GM18508 (cell line): Measurements from ENCODE around the gene SLC6A4.

Source experiments
- ATAC-seq: cut with Tn5 transposase; IDR thresholded peaks from one replicate; pipeline ENCODE4 v1.9.1; 2021; ENCODE audit warnings: moderate number of reproducible peaks; ENCODE audit not compliant: insufficient read depth, unreplicated experiment

Gene SLC6A4

DNA sequence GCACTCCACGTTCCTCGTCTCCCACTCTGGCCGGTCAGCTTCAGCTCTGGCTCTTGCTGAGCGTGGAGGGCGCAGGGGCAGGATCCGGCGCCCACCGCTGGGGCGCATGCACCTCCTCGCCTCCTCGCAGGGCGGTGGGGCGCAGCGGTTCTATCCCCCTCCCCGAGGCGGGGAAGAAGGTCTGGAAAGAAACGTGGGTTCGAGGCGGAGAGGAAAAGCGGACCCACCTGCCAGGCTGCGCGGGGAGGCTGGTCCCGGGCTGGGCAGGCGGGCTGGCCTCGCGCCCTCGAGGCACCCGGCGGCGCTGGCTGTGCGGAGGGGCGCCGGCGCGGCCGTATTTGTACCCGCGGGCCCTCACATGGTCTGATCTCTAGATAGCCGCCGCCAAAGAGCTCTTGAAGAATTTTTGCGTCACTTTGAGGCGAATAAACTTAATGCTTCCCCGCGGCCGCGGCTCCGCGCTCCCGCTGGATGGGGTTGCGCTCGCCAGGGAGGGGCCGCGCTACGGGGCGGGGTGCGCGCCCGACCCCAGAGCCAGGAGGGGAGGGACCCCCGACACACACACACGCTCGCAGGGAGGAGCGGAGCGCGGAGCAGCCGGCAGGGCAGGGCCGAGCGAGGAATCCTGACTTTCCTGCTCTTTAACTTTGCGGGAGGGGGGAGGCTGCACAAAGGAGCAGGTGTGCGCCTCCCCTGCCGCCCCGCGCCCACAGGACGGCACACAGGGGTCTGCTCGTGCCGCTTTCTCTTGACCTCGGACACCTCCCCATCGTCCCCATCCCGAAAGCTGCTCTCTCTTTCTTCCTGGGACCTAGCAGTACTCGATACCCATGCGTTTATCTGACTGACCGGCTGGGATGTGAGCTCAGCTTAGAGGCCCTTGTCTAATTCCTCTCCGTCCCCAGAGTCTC, at the start of gene SLC6A4:
TSS of gene SLC6A4 (minus strand) at position 312 of the 911 bp plus-strand sequence. CDS start 13,739 bp downstream, outside the sequence.
- no peak for ATAC-seq

DNA sequence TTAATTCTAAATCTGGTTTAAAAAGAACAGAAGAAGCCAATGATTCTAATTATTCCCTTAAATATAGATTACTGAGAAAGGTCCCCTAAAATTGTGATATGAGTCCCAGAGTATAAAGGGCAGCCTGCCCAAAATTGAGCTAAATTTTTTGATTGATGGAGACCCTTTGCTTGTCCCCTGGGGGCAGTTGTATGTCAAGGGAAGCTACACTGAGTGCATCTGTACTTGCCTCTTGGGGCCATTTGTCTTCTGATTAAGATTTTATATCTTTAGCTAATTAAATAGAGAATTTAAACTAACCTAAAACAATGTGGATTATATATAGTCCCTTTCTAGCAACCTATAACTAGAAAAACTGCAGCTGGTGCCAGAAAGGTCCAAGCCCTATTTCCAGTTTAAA, 43.7 kb upstream of the SLC6A4 start:
- no peak for ATAC-seq

DNA sequence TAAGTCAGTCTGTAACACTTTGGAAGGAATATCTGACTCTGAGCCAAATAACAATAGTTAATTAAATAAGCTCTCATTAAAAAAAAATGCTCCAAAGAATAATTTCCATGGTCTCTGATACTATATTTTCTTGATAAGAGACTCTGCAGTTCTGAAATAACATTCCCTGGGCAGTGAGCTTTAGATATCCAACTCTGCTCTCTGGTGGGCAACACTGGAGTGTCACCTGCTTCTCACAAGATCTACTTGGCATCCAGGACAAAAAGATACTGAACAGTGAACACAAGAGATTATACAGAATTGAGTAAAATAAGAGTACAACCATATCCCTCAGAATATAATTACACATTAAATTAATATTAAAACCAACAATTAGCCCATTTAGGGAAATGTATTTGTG, 42.5 kb upstream of the SLC6A4 start:
- no peak for ATAC-seq

DNA sequence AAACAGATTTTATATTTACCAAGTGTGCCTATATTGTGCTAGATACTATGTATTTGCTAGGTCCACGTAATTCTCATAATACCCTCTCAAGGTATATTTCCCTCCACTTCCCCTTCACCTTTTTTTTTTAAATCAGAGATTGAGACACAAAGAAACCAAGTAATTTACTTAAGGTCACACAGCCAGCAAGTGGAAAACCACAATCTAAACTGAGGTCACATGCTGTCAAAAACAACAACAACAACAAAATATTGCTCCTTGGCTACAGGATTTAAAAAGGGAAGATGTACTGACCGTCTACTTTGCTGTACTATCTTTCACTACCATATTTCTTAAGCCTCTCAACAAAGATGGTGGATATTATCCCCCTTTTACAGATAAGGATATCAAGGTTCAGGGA, 40.4 kb upstream of the SLC6A4 start:
- ATAC-seq = no peak

DNA sequence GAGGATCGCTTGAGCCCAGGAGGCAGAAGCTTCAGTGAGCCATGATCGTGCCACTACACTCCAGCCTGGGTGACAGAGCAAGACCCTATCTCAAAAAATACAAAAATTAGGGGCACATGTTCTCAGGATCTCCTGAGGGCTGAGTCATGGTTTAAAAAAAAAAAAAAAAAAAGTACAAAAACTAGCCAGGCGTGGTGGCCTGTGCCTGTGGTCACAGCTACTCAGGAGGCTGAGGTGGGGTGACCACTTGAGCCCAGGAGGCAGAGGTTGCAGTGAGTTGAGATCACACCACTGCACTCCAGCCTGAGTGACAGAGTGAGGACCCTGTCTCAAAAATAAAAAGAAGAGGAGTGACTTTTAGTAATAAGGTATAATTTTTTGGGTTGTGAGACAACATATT, 39.4 kb upstream of the SLC6A4 start:
- ATAC-seq = no peak

DNA sequence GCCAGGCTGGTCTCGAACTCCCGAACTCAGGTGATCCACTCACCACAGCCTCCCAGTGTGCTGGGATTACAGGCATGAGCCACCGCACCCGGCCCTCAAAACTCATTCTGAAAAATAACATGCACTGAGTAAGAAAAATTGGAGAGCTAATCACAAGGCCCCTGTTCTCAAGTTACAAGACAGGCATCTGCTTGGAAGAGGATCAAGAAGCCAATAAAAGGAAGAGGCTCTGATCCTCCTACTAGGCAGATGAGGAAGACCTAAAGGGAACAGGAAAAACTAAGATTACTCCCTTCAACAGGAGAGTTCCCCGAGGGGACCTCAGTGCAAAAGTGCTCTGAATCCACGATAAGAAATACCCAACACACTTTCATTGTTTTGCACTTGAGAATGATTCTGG, 37.9 kb upstream of the SLC6A4 start:
- ATAC-seq = no peak

DNA sequence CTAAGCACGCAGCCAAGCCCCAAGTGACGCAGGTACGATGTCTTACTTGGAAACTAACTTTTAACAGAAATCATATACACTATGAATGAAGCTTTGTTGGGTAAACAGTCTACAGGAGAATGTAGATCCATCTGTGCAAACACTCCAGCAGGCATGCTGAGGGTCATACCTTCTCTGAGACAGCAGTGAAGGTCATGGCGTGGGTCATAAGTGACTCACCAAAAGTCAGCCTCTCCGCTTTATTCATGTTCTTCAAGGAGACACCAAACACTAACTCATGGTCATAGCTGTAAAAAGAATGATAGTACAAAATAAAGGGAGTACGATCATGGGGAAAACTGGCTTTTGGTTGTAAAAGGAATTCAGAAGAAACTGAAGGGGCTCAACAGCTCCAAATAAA, 35.6 kb upstream of the SLC6A4 start:
- no peak for ATAC-seq

DNA sequence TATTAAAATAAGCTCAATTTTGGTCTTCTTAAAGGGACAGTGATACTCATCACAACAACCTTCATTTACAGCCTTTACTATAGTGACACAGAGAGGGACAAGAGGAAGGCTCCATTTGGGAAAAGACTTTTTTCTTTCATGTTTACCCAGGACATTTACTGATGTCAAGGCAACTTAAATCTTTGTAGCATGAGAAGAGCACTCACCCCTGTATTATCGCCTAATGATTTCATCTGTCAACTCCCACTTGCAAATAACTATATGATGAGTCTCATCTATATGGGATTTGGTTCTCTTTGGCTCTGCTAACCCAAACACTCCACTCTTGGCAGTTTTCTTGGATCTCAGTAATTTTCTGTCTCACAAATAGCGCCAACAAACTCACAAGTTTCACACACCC, 32.1 kb upstream of the SLC6A4 start:
- ATAC-seq = no peak

DNA sequence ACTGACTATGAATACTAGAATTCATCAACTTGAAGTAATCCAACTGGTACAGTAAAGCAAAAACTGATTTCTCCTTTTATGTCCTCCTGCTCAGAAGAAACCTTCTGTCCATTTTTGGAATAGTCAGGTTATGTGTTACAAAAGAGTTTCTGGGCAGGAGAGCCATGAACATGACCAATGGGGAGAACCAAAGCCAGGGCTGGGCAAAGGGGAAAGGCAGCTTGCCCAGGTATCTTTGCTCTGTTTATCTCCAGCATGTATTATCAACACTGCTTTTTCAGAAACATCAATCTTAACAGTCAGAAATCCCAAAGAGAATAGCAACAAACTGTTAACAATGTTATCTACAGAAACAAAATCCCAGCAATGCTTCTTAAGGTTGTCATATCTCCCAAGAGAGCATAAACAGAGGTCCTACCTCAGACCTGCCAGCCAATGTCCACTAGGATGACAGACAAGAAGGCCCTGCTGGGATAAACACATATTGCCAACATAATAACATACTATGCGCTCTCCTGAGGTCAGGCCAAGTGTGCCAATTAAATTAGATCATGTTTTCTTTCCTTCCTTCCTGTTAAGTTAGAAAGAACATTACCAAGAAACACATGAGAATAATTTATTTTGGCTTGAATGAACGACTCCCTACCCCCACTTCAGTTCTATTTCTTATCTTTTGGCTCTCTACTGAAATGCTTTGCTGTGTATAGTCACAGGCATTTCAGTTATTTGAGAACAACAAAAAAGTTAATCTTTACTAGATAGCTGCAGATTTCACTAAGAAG, 28.2 kb upstream of the SLC6A4 start:
- ATAC-seq = no peak

DNA sequence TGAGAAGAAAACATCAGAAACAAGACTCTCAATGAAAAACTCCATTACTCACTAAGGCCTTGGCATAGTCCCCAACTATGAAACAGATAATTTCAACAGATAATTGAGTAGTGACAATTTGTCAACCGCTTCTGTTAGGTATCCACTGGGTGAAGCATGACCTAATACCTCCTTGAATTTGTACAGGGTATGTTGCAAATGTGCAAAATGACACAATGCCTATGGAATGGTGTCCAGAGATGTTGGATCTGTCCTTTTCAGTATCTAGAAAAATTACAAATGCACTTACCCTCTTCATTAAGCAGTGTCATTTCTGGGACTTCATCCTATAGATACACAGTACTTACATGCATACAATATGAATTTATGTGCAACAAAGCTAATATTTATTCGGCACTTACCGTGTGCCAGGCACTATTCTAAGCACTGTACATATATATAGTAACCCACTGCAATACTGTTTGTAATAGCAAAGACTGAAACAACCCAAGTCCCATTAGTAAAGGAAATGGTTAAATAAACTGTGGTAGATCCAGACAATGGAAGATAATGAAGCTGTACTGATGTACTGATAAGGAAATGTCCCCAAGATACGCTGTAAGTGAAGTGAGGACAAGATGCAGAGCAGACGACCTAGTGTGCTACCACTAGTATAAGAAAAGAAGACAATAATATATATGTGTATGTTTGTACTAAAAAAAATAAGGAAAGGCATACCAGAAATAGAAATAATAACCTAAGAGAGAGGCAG, 21.4 kb upstream of the SLC6A4 start:
- no peak for ATAC-seq

DNA sequence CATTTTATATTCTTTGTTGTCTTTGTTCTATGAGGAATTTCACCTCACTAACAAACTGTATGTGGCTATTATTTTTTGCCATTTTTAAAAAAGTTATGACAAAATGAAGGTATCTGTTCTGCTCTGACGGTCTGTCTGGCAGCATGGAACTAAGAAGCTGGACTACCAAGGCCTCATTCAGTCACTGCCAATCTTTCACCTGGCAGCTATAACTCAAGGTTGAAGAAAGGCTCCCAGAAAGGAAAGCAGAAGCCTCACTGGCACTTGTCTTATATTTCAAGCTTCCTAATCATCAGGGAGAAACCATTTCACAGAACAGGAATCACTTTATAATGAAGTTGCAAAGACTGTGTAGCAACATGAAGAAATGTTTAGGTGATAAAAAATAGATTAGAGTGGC, 18.7 kb upstream of the SLC6A4 start:
- no peak for ATAC-seq

DNA sequence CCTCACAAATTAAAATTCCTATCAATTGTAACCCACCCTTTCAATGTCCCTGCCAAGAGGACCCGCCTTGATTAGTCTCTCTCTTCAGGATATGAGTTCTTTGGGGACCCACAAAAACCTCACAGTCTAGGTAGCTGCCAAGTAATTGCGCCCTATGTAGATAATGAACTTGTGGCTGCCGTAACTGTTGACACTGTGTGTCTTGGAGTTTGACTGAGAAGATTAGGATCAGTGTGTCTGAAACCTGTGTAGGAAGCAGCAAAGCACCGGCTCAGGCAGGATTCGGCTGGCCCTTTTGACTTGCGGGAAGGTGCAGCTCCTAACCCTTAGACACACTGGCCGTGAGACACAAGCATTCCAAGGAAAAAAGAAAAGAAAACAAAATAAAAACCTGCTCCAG, 17.8 kb upstream of the SLC6A4 start:
- no peak for ATAC-seq

DNA sequence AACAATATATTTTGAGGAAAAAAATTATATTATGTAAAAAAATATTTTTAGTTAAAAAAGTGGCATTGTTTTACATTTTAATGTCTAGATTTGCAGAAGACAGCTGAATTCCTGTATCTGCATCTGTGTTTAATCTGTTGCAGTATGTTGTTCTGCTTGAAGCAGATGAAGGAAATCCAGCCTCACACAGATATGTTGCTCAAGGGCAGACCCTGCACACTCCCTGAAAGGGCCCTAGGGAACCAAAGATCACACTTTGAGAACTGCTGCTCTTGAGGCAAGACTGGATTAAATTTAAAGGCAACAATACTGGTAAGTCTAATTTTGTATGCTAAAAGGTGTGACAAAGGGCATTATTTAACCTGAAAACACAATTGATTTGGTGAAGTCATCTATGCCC, 16.4 kb upstream of the SLC6A4 start:
- no peak for ATAC-seq

DNA sequence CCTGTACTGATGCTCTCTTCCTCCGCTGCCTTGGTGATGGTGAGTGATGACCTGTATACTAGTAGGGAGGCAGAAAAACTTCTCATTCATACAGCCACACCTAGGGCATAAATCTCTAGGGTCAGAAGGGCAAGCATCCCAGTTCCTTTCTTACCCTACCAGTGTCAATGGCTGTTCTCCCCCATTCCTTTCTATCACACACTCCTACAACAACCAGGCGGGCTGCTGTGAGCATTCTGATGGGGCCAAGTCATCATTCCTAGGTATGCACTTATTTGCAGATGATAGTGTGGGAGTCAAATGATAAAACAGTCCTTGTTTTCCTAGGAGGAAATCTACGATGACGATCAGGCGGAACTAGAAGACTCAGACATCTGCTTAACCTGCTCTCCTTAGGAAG, 14.0 kb upstream of the SLC6A4 start:
- no peak for ATAC-seq

DNA sequence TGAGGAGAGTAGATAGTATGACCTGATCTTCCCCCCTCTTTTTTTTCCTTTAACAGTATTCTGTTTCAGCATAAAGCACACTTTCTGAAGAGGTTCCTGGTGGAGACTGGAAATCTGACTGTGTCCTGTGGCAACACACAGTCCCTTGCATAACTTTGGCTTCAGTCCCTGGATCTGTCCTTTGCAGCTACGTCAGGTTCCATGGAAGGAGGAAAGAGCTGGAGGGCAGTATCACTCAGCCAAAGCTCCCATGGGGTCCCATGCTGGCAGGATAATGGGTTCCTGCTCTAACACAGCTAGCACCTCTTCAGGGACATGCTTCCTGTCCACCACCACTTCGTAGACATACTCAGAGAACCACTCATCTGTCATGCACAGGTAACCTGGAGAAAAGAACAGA, 13.3 kb upstream of the SLC6A4 start:
- no peak for ATAC-seq

DNA sequence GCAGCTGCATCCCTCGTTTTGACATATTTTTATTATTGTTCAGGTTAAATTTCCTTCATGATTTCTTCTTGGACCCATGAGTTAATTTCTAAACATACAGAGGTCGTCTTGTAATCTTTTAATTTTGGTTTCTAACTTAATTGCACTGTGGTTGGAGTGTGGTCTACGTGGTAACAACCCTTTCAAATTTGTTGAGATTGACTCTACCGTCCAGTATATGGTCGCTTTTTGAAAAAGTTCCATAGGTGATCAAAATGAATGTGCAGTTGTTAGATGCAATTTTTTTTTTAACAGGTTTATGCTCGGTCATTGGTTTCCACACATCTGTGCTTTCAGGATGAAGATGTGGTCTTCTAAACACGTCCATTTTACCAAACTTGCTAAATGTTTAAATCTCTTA, 11.0 kb upstream of the SLC6A4 start:
- ATAC-seq = no peak

DNA sequence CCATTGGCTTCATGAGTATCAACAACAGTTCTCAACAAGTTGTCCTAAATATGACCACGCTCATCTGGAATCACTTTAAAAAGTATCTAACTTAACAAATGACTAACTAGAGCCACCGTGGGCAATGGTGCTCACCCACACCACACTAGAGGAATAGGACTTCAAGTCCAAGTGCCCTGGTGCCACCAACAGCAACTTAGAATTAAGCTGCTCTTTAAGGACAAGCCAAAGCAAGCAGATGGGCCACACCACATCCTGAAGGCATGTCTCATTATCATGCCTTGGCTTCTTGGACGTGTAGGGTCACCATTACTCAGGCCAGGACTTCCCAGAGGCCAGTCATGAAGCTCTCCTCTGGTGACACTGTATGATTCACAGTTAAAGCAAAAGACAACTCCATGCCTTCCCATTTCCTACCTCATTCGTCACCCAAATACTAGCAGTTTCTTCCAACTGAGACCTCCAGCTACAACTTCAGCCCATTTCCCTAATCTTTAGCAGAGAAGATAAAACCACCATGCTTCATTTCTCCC, 9.4 kb upstream of the SLC6A4 start:
- ATAC-seq = no peak

DNA sequence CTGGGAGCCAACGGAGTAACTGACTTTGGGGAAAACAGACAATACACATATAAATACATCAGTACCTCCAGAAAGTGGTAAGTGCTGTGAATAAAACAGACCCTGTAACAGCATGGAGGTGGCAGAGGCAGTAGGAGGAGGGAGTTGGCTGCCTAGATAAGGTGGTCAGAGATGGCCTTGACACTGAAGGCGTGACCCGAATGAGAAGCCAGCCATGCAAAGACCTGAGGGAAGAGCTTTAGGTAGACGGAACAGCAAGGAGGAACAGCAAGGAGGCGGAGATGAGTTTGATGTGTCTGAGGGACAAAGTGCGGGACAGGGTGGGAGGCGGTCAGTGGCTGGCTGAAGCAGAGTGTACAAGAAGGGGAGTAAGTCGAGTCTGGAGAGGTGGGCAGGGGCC, 8.1 kb upstream of the SLC6A4 start:
- ATAC-seq = no peak

DNA sequence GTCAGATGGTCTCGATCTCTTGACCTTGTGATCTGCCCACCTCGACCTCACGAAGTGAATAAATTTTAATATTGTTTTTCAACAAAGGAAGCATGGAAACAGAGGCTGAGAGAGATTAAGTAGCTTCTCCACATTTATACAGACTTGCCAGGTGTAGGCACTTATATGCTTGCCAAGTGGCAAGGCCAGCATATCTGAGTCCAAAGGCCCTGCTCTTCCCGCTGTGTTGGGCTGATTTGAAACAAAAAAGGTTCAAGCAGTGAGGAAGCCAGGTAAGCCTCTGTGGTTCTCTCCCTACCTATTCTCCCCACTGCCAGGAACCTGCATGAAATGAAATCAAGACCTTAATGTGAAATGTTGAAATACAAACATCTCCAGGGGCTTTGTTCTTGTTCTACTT, 7.5 kb upstream of the SLC6A4 start:
- no peak for ATAC-seq

DNA sequence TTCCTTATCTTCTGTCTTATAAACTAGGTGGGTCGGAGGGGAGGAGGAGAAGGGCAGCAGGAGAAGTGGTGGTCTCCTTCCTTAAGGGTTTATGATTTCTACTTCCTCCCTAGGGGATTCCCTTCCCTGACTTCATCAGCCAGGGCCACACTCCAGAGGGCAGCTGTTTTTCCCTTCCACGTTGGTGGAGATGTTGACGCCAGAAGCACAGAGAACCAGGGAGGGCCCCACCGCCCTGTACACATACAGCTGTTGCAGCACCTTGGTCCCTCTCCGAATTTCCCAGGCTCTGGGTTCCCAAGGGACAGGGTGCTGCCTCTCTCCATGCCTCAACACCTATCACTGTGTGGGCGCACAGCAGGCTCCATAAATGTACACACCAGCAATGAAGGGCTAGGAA, 5.6 kb upstream of the SLC6A4 start:
- ATAC-seq = no peak

DNA sequence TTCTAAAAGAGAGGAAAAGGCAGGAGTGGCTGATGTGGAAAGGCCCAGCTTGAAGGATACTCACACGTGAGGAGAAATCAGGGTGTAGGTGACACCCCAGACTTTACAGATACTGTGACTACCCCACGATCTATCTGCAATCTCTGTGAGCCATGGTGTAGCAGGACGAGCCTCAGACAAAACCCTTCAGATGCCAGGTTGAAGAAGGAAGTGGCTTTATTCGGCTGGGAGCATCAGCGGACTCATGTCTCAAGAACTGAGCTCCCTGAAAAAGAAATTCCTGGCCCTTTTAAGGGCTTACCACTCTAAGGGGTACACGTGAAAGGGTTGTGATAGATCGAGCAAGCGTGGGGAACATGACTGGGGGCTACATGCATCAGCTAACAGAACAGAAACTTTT, 4.7 kb upstream of the SLC6A4 start:
- no peak for ATAC-seq
